ENCODE results near the gene NBDY.
"Not testable (repeated sequence)": the region's sequence is repeated elsewhere in the genome, so short reads cannot be mapped to it uniquely, and the experiment has no call there.

Gene NBDY

GRCh38 chrX:56729152-56729850 is at the start of gene NBDY:
TSS of gene NBDY (plus strand) at chrX:56729243. CDS start at chrX:56729354, 111 bp downstream.
- TF ChIP-seq CTCF (conservative IDR thresholded peaks at IDR 0.05; ENCODE audit: low read depth), result no peak
- DNase-seq (ENCODE audit: low spot score), result no peak
- ChIA-PET POLR2A (ENCODE audit: low non-redundant PET) (no interaction called here), CTCF (no interaction called here)
- peak within 1 kb of the TSS; percentile 80 for H3K27ac ChIP-seq

GRCh38 chrX:56704530-56704929 is 24.5 kb upstream of the NBDY start:
- DNase-seq (ENCODE audit: low spot score); H3K27ac ChIP-seq; POLR2A ChIA-PET (ENCODE audit: low non-redundant PET); CTCF ChIA-PET: not testable (repeated sequence)

GRCh38 chrX:56726605-56727004 is 2.4 kb upstream of the NBDY start:
- CTCF ChIA-PET, result interaction anchor here (0.7 to 2.8 kb wide), 2 partner anchors 258 to 265 kb away, joined by 3 to 18 read pairs; no protein-coding TSS in a partner anchor
- no peak for DNase-seq (ENCODE audit: low spot score)
- peak; percentile 50 for TF ChIP-seq CTCF (conservative IDR thresholded peaks at IDR 0.05; ENCODE audit: low read depth)
- no peak overlapping the region for H3K27ac ChIP-seq
- POLR2A ChIA-PET (ENCODE audit: low non-redundant PET), result no interaction called here

GRCh38 chrX:56727531-56727930 is 1.5 kb upstream of the NBDY start:
- POLR2A ChIA-PET (ENCODE audit: low non-redundant PET), result no interaction called here
- CTCF ChIA-PET, result interaction anchor here (2.8 kb wide), 1 partner anchor 266 kb away, joined by 18 read pairs; no protein-coding TSS in a partner anchor
- DNase-seq (ENCODE audit: low spot score), result no peak
- H3K27ac ChIP-seq, result no peak overlapping the region
- TF ChIP-seq CTCF (conservative IDR thresholded peaks at IDR 0.05; ENCODE audit: low read depth), result no peak

- no peak overlapping the region for H3K27ac ChIP-seq
- ChIA-PET CTCF (interaction anchor here (2.8 kb wide), 1 partner anchor 267 kb away, joined by 18 read pairs; no protein-coding TSS in a partner anchor), POLR2A (ENCODE audit: low non-redundant PET) (no interaction called here)
- TF ChIP-seq CTCF (conservative IDR thresholded peaks at IDR 0.05; ENCODE audit: low read depth), result no peak
- no peak for DNase-seq (ENCODE audit: low spot score)
Observed at GRCh38 chrX:56728321-56728720, 722 bp upstream of the NBDY start.

GRCh38 chrX:56728752-56729151 is 291 bp upstream of the NBDY start:
- CTCF ChIA-PET, result interaction anchor here (2.8 kb wide), 1 partner anchor 267 kb away, joined by 18 read pairs; no protein-coding TSS in a partner anchor
- DNase-seq (ENCODE audit: low spot score), result no peak
- peak overlapping the region; percentile 80 for H3K27ac ChIP-seq
- no peak for TF ChIP-seq CTCF (conservative IDR thresholded peaks at IDR 0.05; ENCODE audit: low read depth)
- POLR2A ChIA-PET (ENCODE audit: low non-redundant PET), result no interaction called here

GRCh38 chrX:56733459-56734046 is 4.5 kb downstream of the NBDY start:
- ChIA-PET POLR2A (ENCODE audit: low non-redundant PET) (no interaction called here), CTCF (interaction anchor here (0.5 to 0.6 kb wide), 3 partner anchors 268 to 471 kb away, joined by 3 to 8 read pairs (median 3); no protein-coding TSS in a partner anchor)
- H3K27ac ChIP-seq, result no peak overlapping the region
- TF ChIP-seq CTCF (conservative IDR thresholded peaks at IDR 0.05; ENCODE audit: low read depth), result peak; percentile 47
- no peak for DNase-seq (ENCODE audit: low spot score)

Measured in RWPE1 (cell line).